ENCODE data around the gene ART5.

GRCh38 chr11:3664032-3664630 lies 22.3 kb upstream of the ART5 start:
- TF ChIP-seq CTCF (IDR thresholded peaks at IDR 0.05 in 8 of 11, conservative IDR thresholded peaks at IDR 0.05 in 3 of 11): no peak
- no peak for TF ChIP-seq POLR2A (IDR thresholded peaks at IDR 0.05)
